GM19193 (cell line): ENCODE results near the gene SYNPO.

Source experiments
- POLR2A ChIP-seq: IDR thresholded peaks from 4 replicates; pipeline ENCODE4 v1.6.1; 2011; ENCODE audit not compliant: insufficient read depth, insufficient read length; ENCODE audit errors: extremely low read depth

SYNPO gene

GRCh38 chr5:150616506-150616905 lies 24.0 kb upstream of the SYNPO start:
- no peak for TF ChIP-seq POLR2A

GRCh38 chr5:150618163-150618562 lies 22.3 kb upstream of the SYNPO start:
- no peak for TF ChIP-seq POLR2A

GRCh38 chr5:150618588-150619281 lies 21.7 kb upstream of the SYNPO start:
- TF ChIP-seq POLR2A, result no peak

GRCh38 chr5:150619359-150620230 lies 20.9 kb upstream of the SYNPO start:
- TF ChIP-seq POLR2A, result no peak

- TF ChIP-seq POLR2A, result no peak
Observed at GRCh38 chr5:150621301-150621700, 19.2 kb upstream of the SYNPO start.

GRCh38 chr5:150622157-150622556 lies 18.3 kb upstream of the SYNPO start:
- TF ChIP-seq POLR2A, result no peak

- TF ChIP-seq POLR2A, result peak; percentile 4
Observed at GRCh38 chr5:150623152-150623877, 17.1 kb upstream of the SYNPO start.

GRCh38 chr5:150623878-150624216 lies 16.6 kb upstream of the SYNPO start:
- no peak for TF ChIP-seq POLR2A

GRCh38 chr5:150624334-150625163 lies 15.9 kb upstream of the SYNPO start:
- no peak for TF ChIP-seq POLR2A

- no peak for TF ChIP-seq POLR2A
Observed at GRCh38 chr5:150625164-150625535, 15.3 kb upstream of the SYNPO start.

- TF ChIP-seq POLR2A, result no peak
Observed at GRCh38 chr5:150625831-150626746, 14.4 kb upstream of the SYNPO start.

- TF ChIP-seq POLR2A, result no peak
Observed at GRCh38 chr5:150626853-150627276, 13.6 kb upstream of the SYNPO start.

- no peak for TF ChIP-seq POLR2A
Observed at GRCh38 chr5:150627731-150628545, 12.5 kb upstream of the SYNPO start.
